ENCODE results near the gene RPUSD4.

- TF ChIP-seq NFRKB (IDR thresholded peaks at IDR 0.05) = no peak
- TF ChIP-seq ARNT (IDR thresholded peaks at IDR 0.05) = no peak
- no peak for TF ChIP-seq SP1 (IDR thresholded peaks at IDR 0.05)
- TF ChIP-seq ELF4 (IDR thresholded peaks at IDR 0.05) = no peak
- TF ChIP-seq SUZ12 (IDR thresholded peaks at IDR 0.05) = no peak
These were observed 5.3 kb upstream of the RPUSD4 start for GRCh38 chr11:126216526-126217305.
